HG03457 (cell line): ENCODE measurements around the gene HEY2.

Experiments
- ATAC-seq: cut with Tn5 transposase; IDR thresholded peaks from one replicate; pipeline ENCODE4 v1.9.1; 2021; ENCODE audit warnings: moderate number of reproducible peaks; ENCODE audit not compliant: unreplicated experiment

The HEY2 gene

GRCh38 chr6:125742464-125743120 lies 6.8 kb upstream of the HEY2 start:
- no peak for ATAC-seq

GRCh38 chr6:125743604-125744003 lies 5.8 kb upstream of the HEY2 start:
- ATAC-seq = no peak

GRCh38 chr6:125745281-125746018 lies 4.0 kb upstream of the HEY2 start:
- ATAC-seq = no peak

DNA sequence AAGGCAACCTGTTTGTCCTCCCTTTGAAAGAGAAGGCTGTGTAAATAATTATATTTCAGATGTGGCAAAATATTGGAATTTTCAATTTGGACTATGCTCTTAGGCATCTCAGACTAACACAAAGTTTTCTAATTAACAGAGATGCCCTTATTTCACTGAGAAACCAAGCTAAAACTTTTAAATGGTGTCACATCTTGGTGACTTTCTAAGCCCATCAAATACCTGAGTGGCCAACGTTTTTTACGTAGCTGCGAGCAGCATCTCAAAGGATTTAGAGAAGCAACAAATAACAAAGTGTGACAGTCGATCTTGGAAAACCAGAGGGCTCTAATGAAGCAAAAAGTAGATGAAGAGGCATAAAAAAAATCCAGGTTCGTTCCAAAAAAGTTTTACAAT lies 3.4 kb upstream of the HEY2 start:
- ATAC-seq = no peak

DNA sequence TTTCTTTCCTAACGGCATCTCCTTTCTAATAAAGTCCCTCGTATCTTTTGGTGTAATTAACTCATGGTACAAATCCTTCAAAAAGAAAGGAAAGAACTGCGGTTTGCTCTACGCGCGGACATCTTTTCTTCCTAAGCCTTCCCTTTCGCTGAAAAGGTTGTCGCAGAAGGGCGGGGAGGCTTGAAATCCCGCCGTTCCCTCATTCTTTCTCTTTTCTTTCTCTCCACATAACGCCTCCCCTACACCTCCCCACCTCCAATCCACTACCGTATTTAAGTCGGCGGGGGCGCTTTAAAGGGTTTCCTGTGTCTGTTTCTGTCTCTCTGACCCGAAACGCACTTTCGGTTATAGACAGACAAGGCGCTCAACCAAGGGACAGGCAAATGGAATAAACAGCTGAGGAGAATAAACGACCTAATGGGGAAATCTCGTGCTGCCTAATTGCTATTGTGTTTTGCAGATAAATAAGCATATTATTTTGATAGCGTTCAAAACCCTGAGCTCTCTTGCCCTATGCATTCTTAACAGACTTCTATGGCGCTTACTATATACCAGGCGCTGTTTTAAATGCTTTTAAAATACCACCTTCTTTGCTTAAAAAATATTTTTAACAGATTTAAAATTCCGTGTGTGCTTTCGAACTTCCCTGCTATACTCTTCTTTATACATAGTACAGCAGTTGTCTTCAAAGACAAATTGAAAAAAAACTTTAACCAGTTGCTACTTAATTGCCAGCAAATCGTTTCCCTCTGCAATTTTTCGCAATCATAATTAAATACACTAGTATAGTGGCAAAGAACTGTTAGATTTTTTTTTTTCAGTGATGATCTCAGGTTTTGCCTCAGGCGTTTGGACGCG lies 2.5 kb upstream of the HEY2 start:
- ATAC-seq = peak; percentile 46

DNA sequence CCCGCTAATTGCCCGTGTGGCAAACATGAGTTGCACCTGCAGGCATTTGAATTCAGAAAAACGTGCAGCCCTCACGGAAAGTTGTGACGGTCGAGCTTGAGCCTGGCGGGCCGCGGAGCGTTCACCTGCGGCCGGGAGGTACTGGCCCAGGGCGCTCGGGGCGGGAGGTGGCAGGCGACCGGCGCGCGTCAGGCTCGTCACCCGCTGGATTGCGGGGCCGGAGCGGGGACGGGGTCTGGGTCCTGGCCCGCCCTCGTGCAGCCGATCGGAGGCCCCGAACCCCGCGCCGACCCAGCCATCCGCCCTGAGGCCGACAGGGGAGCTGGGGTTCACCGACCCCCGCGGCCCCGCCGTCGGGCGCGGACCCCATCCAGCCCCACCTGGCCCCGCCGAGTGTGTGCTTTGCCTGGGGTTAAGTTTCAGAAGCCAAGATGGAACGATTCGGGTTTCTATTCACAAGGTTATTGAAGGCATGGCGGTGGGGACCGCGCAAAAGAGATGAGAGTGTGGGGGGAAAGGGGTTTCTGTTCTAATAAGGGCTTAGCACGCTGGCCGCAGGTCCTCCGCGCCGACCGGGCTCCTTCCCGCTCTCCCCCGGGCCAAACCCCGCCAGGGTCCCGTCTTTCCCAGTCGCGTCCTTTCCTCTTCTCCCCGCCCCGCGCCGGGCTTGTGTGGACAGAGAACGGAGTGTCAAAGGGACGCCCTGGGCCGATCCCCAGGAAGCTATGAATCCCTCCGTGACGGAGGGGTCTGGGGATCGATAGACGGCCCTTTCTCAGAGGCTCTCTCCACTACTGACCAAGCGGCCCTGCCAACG lies 1.6 kb upstream of the HEY2 start:
- ATAC-seq = no peak

- no peak for ATAC-seq
Measured at GRCh38 chr6:125748406-125749172, 843 bp upstream of the HEY2 start.

DNA sequence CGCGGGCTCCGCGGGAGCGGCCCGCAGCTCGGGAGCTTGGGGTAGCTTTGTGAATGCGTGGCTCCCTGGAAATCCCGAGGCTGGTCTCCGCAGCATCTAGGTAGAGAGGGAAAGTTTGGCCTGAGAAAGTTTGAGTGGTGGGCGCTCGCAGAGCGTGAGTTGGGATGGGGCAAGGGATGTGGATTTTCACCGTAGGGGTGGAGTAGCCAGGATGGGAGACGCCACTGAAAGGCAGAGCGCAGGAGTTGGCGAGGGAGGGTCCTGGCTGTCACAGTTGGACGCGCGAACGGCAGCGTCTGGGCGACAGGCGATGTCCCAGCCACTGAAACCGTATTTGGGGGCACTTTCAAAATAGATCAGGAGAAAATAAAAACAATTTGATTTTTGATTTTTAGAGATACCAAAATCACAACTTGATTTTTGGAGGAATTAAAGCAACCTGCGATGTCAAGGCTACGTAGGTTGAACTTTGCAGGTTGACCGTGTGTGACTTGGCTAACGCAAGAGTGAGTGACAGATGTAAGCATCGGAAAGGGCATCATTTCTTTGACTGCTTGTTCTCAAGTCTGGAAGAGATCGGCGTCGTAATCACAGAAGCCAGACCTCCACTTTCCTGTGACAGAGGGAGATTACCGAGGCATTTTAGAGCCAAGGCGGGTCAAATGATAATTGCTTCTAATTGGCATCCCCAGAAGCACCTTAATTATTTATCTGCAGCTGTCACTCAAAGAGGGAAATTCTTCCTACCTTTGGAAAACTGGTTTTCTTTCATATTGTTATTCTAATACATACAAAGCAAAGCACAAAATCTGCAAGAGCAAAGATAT lies 646 bp downstream of the HEY2 start:
- no peak for ATAC-seq

DNA sequence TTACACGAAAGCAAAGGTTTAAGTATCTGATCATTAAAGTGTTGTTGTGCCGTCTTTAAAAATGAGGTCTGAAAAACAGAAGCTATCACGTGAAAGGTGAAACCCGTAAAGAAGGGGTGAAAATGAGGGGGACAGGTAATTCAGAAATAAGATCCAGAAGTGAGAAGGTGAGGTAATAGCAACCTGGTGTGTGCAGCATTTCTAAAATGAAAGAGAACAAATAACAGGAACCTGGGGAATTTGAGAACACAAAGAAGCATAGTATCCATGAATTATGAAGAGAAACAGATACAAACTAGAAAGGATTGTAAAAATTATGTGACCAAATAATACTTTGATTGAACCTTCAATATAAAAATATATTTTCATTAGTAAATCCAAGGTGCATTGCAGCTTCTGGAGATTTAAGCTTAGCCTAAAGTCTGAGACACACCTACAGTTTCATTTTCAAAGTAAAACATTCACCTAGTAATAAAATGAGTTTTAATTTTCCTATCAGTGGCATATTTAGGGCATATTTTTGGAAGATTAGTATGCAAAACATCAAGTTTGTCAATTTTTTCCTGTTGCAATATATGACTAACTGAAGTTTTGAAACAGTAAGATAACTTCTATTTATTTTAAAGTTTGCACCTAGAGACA lies 1.4 kb downstream of the HEY2 start:
- ATAC-seq = no peak

- ATAC-seq = no peak
Measured at GRCh38 chr6:125751334-125751916, 2.0 kb downstream of the HEY2 start.

- ATAC-seq = no peak
Measured at GRCh38 chr6:125752773-125753172, 3.3 kb downstream of the HEY2 start.

DNA sequence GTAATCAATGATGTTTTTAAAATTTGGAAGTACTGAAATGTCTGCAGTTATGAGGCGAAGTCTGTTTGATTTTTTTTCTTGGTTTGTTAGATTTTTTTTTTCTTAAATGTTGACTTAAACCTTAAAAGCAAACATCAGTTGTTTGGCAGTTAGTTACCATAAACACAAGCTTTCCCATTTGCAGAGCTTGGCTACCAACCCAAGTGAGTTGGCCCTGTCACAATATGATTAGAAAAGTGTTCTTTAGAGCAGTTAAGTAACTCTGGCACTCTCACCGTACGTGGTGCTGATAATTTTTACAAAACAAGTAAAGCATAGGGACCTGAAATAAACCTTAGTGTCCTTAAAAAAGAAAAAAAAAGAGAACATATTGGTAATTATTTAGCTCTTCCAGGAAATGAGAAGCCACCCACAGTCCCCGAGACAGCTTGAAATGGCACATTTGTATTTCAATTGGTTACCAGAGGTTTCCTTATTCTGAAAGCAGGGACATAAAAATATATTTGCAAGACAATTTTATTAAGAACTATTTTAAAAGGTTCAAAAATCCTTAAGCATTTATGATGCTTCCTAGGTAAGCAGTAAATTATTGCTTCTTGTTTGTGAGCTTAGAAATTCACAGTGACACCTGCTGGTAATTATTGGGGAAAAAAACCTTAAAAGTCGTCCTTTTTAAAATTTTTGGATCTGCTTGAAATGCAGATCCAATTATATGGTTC lies 3.9 kb downstream of the HEY2 start:
- no peak for ATAC-seq

DNA sequence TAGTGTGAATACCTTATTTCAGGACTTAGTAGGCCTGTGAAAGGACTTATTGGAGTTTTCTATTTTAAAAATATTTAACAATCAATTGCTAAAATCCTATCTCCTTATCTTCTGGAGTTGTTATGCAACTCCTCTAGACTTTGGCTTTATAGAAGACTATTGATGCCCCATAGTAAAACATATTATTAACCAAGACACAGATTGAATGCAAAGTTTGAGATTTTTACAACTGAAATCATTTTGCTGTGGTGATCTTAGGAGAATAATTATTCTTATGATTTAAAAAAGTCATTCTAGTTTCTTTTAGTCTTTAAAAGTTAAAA lies 4.5 kb downstream of the HEY2 start:
- ATAC-seq = no peak

GRCh38 chr6:125754566-125754965 lies 5.1 kb downstream of the HEY2 start:
- no peak for ATAC-seq

DNA sequence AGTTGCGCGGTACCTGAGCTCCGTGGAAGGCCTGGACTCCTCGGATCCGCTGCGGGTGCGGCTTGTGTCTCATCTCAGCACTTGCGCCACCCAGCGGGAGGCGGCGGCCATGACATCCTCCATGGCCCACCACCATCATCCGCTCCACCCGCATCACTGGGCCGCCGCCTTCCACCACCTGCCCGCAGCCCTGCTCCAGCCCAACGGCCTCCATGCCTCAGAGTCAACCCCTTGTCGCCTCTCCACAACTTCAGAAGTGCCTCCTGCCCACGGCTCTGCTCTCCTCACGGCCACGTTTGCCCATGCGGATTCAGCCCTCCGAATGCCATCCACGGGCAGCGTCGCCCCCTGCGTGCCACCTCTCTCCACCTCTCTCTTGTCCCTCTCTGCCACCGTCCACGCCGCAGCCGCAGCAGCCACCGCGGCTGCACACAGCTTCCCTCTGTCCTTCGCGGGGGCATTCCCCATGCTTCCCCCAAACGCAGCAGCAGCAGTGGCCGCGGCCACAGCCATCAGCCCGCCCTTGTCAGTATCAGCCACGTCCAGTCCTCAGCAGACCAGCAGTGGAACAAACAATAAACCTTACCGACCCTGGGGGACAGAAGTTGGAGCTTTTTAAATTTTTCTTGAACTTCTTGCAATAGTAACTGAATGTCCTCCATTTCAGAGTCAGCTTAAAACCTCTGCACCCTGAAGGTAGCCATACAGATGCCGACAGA lies 9.9 kb downstream of the HEY2 start:
- no peak for ATAC-seq

GRCh38 chr6:125759959-125760457 lies 10.6 kb downstream of the HEY2 start:
- ATAC-seq = no peak

GRCh38 chr6:125764121-125764671 lies 14.8 kb downstream of the HEY2 start:
- no peak for ATAC-seq
